ENCODE results near the gene CCDC24. TPM values are rescaled to one million over a fixed set of nuclear protein-coding genes. Genes with fewer than 3 reads are reported as not detected.

The CCDC24 gene
- total RNA-seq, 1 donor from 2014 or later: 4.2 TPM

GRCh38 chr1:43995984-43996732 is 4.8 kb downstream of the CCDC24 start:
- no peak overlapping the region for H2AFZ ChIP-seq (ENCODE audit: low read depth, low read length)
- H3K27me3 ChIP-seq (ENCODE audit: insufficient read depth, low read length): no peaks in the 10 kb centered on the region
- TF ChIP-seq CTCF (IDR thresholded peaks at IDR 0.05; ENCODE audit: insufficient read depth, low read depth, low read length) (no peak), EZH2 (IDR thresholded peaks at IDR 0.05; ENCODE audit: insufficient read depth, low read length) (no peak)
- no peak overlapping the region for H3K27ac ChIP-seq (ENCODE audit: low read depth, low read length)
- no peak overlapping the region for H3K4me3 Mint-ChIP-seq (ENCODE audit: unreplicated experiment)
- H3K27ac Mint-ChIP-seq (ENCODE audit: unreplicated experiment): no peak overlapping the region
- FAIRE-seq: no peak
- peaks cover 2% of the 10 kb centered on the region for H3K27me3 Mint-ChIP-seq (ENCODE audit: low read depth, unreplicated experiment)
- no peaks in the 10 kb centered on the region for H4K20me1 ChIP-seq (ENCODE audit: insufficient read depth, low read length)
- no peak overlapping the region for H3K4me3 ChIP-seq (ENCODE audit: insufficient read depth, low read depth, low read length)
- no peaks in the 10 kb centered on the region for H3K9me3 ChIP-seq (ENCODE audit: insufficient read depth, low read depth, low read length)
- H3K9ac ChIP-seq (ENCODE audit: low read length): no peak overlapping the region
- no peaks in the 10 kb centered on the region for H3K36me3 ChIP-seq (ENCODE audit: insufficient read depth, low read length)
- H3K4me2 ChIP-seq (ENCODE audit: low read length): no peak overlapping the region
- peaks cover 2% of the 10 kb centered on the region for H3K4me1 Mint-ChIP-seq (ENCODE audit: low read depth, unreplicated experiment)
- peaks cover 2% of the 10 kb centered on the region for H3K9me3 Mint-ChIP-seq (ENCODE audit: unreplicated experiment)
- peaks cover 13% of the 10 kb centered on the region for H3K36me3 Mint-ChIP-seq (ENCODE audit: low read depth, unreplicated experiment)
- no peak for DNase-seq (ENCODE audit: low read depth)
- peaks cover 1% of the 10 kb centered on the region for H3K4me1 ChIP-seq (ENCODE audit: insufficient read depth, low read length)
- no peaks in the 10 kb centered on the region for H3K79me2 ChIP-seq (ENCODE audit: insufficient read depth, low read length)

- Histone ChIP-seq H3K27ac (ENCODE audit: low read depth, low read length) (no peak overlapping the region), H3K9me3 (ENCODE audit: insufficient read depth, low read depth, low read length) (no peaks in the 10 kb centered on the region), H3K4me3 (ENCODE audit: insufficient read depth, low read depth, low read length) (no peak overlapping the region), H3K27me3 (ENCODE audit: insufficient read depth, low read length) (no peaks in the 10 kb centered on the region), H3K36me3 (ENCODE audit: insufficient read depth, low read length) (no peaks in the 10 kb centered on the region), H3K9ac (ENCODE audit: low read length) (no peak overlapping the region), H2AFZ (ENCODE audit: low read depth, low read length) (no peak overlapping the region), H4K20me1 (ENCODE audit: insufficient read depth, low read length) (no peaks in the 10 kb centered on the region), H3K4me2 (ENCODE audit: low read length) (no peak overlapping the region), H3K79me2 (ENCODE audit: insufficient read depth, low read length) (no peaks in the 10 kb centered on the region), H3K4me1 (ENCODE audit: insufficient read depth, low read length) (no peaks in the 10 kb centered on the region)
- H3K36me3 Mint-ChIP-seq (ENCODE audit: low read depth, unreplicated experiment): peaks cover 17% of the 10 kb centered on the region
- H3K4me1 Mint-ChIP-seq (ENCODE audit: low read depth, unreplicated experiment): peaks cover 2% of the 10 kb centered on the region
- no peak for FAIRE-seq
- H3K27me3 Mint-ChIP-seq (ENCODE audit: low read depth, unreplicated experiment): peaks cover 2% of the 10 kb centered on the region
- H3K4me3 Mint-ChIP-seq (ENCODE audit: unreplicated experiment): no peak overlapping the region
- no peak overlapping the region for H3K27ac Mint-ChIP-seq (ENCODE audit: unreplicated experiment)
- TF ChIP-seq EZH2 (IDR thresholded peaks at IDR 0.05; ENCODE audit: insufficient read depth, low read length) (no peak), CTCF (IDR thresholded peaks at IDR 0.05; ENCODE audit: insufficient read depth, low read depth, low read length) (no peak)
- H3K9me3 Mint-ChIP-seq (ENCODE audit: unreplicated experiment): peaks cover 2% of the 10 kb centered on the region
- DNase-seq (ENCODE audit: low read depth): no peak
These were observed 5.3 kb downstream of the CCDC24 start for GRCh38 chr1:43996733-43997115.

GRCh38 chr1:43997295-43997999 is 6.0 kb downstream of the CCDC24 start:
- Histone ChIP-seq H3K36me3 (ENCODE audit: insufficient read depth, low read length) (no peaks in the 10 kb centered on the region), H3K27ac (ENCODE audit: low read depth, low read length) (no peak overlapping the region), H3K4me2 (ENCODE audit: low read length) (no peak overlapping the region), H3K27me3 (ENCODE audit: insufficient read depth, low read length) (no peaks in the 10 kb centered on the region), H3K4me1 (ENCODE audit: insufficient read depth, low read length) (no peaks in the 10 kb centered on the region), H3K4me3 (ENCODE audit: insufficient read depth, low read depth, low read length) (no peak overlapping the region), H3K9ac (ENCODE audit: low read length) (no peak overlapping the region), H2AFZ (ENCODE audit: low read depth, low read length) (no peak overlapping the region), H3K79me2 (ENCODE audit: insufficient read depth, low read length) (no peaks in the 10 kb centered on the region), H3K9me3 (ENCODE audit: insufficient read depth, low read depth, low read length) (no peaks in the 10 kb centered on the region), H4K20me1 (ENCODE audit: insufficient read depth, low read length) (no peaks in the 10 kb centered on the region)
- Mint-ChIP-seq H3K27ac (ENCODE audit: unreplicated experiment) (no peak overlapping the region), H3K4me3 (ENCODE audit: unreplicated experiment) (no peak overlapping the region), H3K9me3 (ENCODE audit: unreplicated experiment) (peaks cover 2% of the 10 kb centered on the region), H3K36me3 (ENCODE audit: low read depth, unreplicated experiment) (peaks cover 21% of the 10 kb centered on the region), H3K27me3 (ENCODE audit: low read depth, unreplicated experiment) (peaks cover 2% of the 10 kb centered on the region), H3K4me1 (ENCODE audit: low read depth, unreplicated experiment) (peaks cover 2% of the 10 kb centered on the region)
- FAIRE-seq (no peak), DNase-seq (ENCODE audit: low read depth) (no peak)
- TF ChIP-seq CTCF (IDR thresholded peaks at IDR 0.05; ENCODE audit: insufficient read depth, low read depth, low read length) (no peak), EZH2 (IDR thresholded peaks at IDR 0.05; ENCODE audit: insufficient read depth, low read length) (no peak)
